HFFc6 (cell line): Measurements from ENCODE around the gene ANKRD40CL. TPM values are rescaled to one million over a fixed set of nuclear protein-coding genes. Genes with fewer than 3 reads are reported as not detected.

Experiments used
- DNase-seq: peaks from one replicate; pipeline ENCODE4 v3.0.0-alpha.2; 2018
- H3K27ac Mint-ChIP-seq: 2 replicates; pipeline ENCODE4 v1.8.0; 2020; ENCODE audit warnings: mild to moderate bottlenecking, mixed read lengths
- H3K27me3 Mint-ChIP-seq: 2 replicates; pipeline ENCODE4 v1.8.0; 2021; ENCODE audit warnings: mild to moderate bottlenecking, moderate library complexity, mixed read lengths; ENCODE audit not compliant: insufficient read depth
- H3K36me3 Mint-ChIP-seq: 2 replicates; pipeline ENCODE4 v1.8.0; 2021; ENCODE audit warnings: low read depth, mixed read lengths
- H3K4me1 Mint-ChIP-seq: 2 replicates; pipeline ENCODE4 v1.8.0; 2020; ENCODE audit warnings: low read depth, mixed read lengths
- H3K4me3 Mint-ChIP-seq: 2 replicates; pipeline ENCODE4 v1.8.0; 2020; ENCODE audit warnings: mild to moderate bottlenecking, moderate library complexity, mixed read lengths
- H3K9me3 Mint-ChIP-seq: 2 replicates; pipeline ENCODE4 v1.8.0; 2020; ENCODE audit warnings: mild to moderate bottlenecking, mixed read lengths
- CTCF ChIP-seq: fragments of 200-600 bp; sonication (generic); IDR thresholded peaks from 2 replicates; pipeline ENCODE4 v1.5.0; 2021; ENCODE audit warnings: antibody characterized with exemption, mild to moderate bottlenecking
- total RNA-seq, 6 experiments: library from RNA; stranded (reverse); fragmentation: NEBNext Ultra II Directional; extraction: Animal tissue kit (Norgen Biotek cat#: 25700); gene quantifications; 2 replicates in 1 of 6; 3 replicates in 5 of 6; pipeline ENCODE4 v1.2.3, GENCODE V29; 2021

The ANKRD40CL gene
- total RNA-seq, 6 experiments from 2014 or later: not detected

DNA sequence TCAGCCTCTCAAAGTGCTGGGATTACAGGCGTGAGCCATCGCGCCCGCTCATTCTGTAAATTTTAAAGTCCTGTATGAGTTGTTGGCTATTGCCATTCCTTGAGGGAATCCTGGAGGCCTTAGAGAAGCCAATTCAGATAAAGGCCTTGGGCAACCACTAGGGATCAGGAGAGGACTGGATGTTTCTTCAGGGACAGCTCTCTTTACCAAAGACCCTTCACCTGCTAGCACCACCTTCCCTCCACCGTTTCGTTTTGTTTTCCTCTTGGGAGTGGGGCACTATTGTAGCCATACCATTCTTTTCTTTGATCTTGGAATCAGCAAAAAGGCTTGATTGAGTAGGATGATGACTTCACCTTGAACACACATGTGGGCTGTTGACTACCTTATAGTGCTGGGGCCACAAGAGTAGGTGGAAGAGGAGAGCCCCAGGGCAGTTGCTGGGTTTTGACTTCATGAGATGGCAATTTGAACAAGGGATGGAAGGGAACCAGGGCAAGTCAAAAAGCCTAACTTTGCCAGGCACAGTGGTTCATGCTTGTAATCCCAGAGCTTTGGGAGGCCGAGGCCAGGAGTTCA, 7.0 kb upstream of the ANKRD40CL start:
- no peak for DNase-seq
- H3K36me3 Mint-ChIP-seq: no peaks in the 10 kb centered on the region
- no peak overlapping the region for H3K4me3 Mint-ChIP-seq
- no peaks in the 10 kb centered on the region for H3K9me3 Mint-ChIP-seq
- peaks cover 9% of the 10 kb centered on the region for H3K27me3 Mint-ChIP-seq
- no peaks in the 10 kb centered on the region for H3K4me1 Mint-ChIP-seq
- no peak for TF ChIP-seq CTCF
- H3K27ac Mint-ChIP-seq: no peak overlapping the region

DNA sequence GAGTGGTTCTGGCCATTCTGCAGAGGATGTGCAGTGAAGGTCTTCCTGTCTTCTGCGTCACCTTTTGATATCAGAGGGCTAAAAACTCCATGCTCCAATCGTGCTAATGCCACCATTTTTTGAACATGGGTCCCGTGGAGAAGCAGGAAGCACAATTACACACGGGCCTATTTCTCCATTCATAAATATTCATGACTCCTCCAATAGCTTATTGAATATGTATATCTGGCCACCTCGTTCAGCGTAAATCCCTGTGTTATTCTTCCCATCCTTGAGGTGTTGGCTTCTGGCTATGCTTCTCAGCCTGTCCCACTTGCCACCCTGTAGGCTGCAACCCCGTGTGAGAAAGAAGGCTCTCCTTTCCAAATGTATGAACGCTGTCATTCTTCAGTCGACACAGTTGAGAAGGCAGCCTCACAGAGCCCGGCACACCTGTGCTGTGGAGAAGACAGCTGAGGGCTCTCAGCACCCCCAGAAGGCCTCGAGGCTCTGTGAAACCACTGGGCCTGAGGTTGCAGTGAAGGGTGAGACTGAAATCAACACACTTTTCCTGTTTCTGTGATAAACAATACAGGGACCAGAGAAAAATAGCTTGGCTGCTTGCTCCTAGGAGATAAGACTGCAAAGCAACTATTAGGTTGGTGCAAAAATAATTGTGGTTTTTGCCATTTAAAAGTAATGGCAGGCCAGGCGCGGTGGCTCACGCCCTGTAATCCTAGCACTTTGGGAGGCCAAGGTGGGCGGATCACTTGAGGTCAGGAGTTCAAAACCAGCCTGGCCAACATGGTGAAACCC, 4.9 kb upstream of the ANKRD40CL start:
- Mint-ChIP-seq H3K36me3 (no peaks in the 10 kb centered on the region), H3K27me3 (peaks cover 9% of the 10 kb centered on the region), H3K27ac (no peak overlapping the region), H3K4me3 (no peak overlapping the region), H3K9me3 (no peaks in the 10 kb centered on the region), H3K4me1 (no peaks in the 10 kb centered on the region)
- TF ChIP-seq CTCF: no peak
- DNase-seq: no peak

- H3K27me3 Mint-ChIP-seq: peaks cover 7% of the 10 kb centered on the region
- no peak for TF ChIP-seq CTCF
- no peak overlapping the region for H3K4me3 Mint-ChIP-seq
- no peak overlapping the region for H3K27ac Mint-ChIP-seq
- no peaks in the 10 kb centered on the region for H3K9me3 Mint-ChIP-seq
- no peak for DNase-seq
- H3K36me3 Mint-ChIP-seq: no peaks in the 10 kb centered on the region
- H3K4me1 Mint-ChIP-seq: peaks cover 11% of the 10 kb centered on the region
Observed at GRCh38 chr17:50770346-50770745, 3.0 kb upstream of the ANKRD40CL start.

DNA sequence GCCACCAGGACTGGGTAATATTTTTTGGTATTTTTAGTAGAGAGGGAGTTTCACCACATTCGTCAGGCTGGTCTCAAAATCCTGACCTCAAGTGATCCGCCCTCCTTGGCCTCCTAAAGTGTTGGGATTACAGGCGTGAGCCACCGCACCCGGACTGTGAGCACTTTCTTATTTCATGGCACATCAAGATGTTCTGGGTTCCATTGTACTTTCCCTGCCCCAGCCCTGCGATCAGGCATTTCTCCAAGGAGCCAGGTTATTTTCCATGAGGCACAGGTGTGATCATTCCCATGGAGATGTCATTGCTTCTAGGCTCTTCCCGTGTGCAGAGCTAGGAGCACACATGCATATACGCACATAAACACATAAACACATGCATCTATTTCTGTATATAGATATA, 2.6 kb upstream of the ANKRD40CL start:
- H3K27me3 Mint-ChIP-seq: peaks cover 7% of the 10 kb centered on the region
- no peaks in the 10 kb centered on the region for H3K36me3 Mint-ChIP-seq
- H3K4me3 Mint-ChIP-seq: no peak overlapping the region
- H3K4me1 Mint-ChIP-seq: peaks cover 11% of the 10 kb centered on the region
- TF ChIP-seq CTCF: no peak
- H3K27ac Mint-ChIP-seq: no peak overlapping the region
- H3K9me3 Mint-ChIP-seq: no peaks in the 10 kb centered on the region
- no peak for DNase-seq

DNA sequence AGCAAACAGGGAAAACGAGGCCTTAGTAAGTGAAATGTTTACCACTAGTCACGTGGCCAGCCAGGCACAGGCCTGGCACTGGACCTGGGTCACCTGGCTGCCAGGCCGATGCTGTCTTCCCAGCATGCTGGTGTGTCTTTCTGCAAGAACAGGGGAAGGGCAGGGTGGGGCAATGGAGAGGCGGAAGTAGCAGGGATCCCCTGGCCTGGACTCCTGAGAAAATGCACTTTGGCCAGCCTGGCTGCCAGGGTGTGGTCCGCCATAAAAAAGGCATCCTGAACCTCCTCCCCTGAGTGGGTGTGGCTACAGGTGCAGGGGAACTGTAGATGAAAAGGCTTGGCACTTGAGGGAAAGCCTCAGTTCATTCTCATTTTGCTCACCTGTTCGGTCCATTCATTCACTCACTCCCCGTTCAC, 1.0 kb upstream of the ANKRD40CL start:
- DNase-seq: no peak
- Mint-ChIP-seq H3K36me3 (no peaks in the 10 kb centered on the region), H3K27ac (no peak overlapping the region), H3K9me3 (no peaks in the 10 kb centered on the region), H3K4me3 (no peak overlapping the region), H3K4me1 (peaks cover 14% of the 10 kb centered on the region), H3K27me3 (peaks cover 6% of the 10 kb centered on the region)
- no peak for TF ChIP-seq CTCF
